Measurements from ENCODE around the gene ATP9B.

DNA sequence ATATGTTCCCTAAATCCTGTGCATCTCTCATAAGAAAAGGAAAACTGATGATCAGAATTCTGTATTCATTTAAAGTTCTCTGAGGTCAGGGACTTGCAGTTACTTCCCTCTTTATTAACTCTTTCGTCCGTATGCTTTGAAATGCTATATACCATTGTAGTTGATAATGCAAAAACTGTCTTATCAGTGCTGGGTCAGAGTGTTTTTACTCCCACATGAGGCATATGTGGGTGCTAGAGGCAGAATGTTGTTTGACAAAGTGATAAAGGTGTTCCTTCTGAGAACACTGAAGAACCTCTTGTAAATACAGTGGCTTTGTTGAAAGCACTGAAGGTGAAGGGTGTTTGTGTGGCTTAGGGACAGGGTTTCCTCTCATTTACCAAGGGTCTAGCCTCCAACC lies 190.0 kb downstream of the ATP9B start:
- TF ChIP-seq POLR2AphosphoS5 (IDR thresholded peaks at IDR 0.05; ENCODE audit: low read length) (no peak), ZSCAN29 (IDR thresholded peaks at IDR 0.05) (no peak), FOS (IDR thresholded peaks at IDR 0.05; ENCODE audit: borderline replicate concordance, extremely low read depth, insufficient read length) (no peak), CTCF (IDR thresholded peaks at IDR 0.05 in 2 of 3, conservative IDR thresholded peaks at IDR 0.05 in 1 of 3; ENCODE audit: control insufficient read depth in 2 of 3, extremely low read depth in 1 of 3, insufficient read depth in 1 of 3, low read depth in 3 of 3, low read length in 3 of 3) (no peak), TAF1 (IDR thresholded peaks at IDR 0.05; ENCODE audit: borderline replicate concordance, low read depth, low read length) (no peak), POLR2A (IDR thresholded peaks at IDR 0.05; ENCODE audit: low read depth, low read length) (no peak), E2F8 (IDR thresholded peaks at IDR 0.05; ENCODE audit: low read depth, partially characterized antibody) (no peak), SIX5 (IDR thresholded peaks at IDR 0.05; ENCODE audit: low read depth, low read length, severe bottlenecking) (no peak), EZH2 (IDR thresholded peaks at IDR 0.05; ENCODE audit: borderline replicate concordance, control insufficient read depth, low read depth, low read length) (no peak), CREB1 (IDR thresholded peaks at IDR 0.05; ENCODE audit: low read depth) (no peak), SIN3A (IDR thresholded peaks at IDR 0.05; ENCODE audit: low read depth, low read length) (no peak), NR2C2 (IDR thresholded peaks at IDR 0.05; ENCODE audit: borderline replicate concordance, control insufficient read depth, insufficient read length, low read depth) (no peak), CHD1 (IDR thresholded peaks at IDR 0.05; ENCODE audit: low read depth, low read length) (no peak)
- TF ChIP-seq, protein P1, sequence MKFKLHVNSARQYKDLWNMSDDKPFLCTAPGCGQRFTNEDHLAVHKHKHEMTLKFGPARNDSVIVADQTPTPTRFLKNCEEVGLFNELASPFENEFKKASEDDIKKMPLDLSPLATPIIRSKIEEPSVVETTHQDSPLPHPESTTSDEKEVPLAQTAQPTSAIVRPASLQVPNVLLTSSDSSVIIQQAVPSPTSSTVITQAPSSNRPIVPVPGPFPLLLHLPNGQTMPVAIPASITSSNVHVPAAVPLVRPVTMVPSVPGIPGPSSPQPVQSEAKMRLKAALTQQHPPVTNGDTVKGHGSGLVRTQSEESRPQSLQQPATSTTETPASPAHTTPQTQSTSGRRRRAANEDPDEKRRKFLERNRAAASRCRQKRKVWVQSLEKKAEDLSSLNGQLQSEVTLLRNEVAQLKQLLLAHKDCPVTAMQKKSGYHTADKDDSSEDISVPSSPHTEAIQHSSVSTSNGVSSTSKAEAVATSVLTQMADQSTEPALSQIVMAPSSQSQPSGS (IDR thresholded peaks at IDR 0.05; ENCODE audit: low read length), result no peak
